Stimulated activated CD4-positive, alpha-beta T cell treated with anti-CD3 and anti-CD28 coated beads, Interleukin-2, amount 100 ng/mL, for 24 hours (primary cell): Measurements from ENCODE around the gene NKAIN1.
"Not testable (repeated sequence)": the region's sequence is repeated elsewhere in the genome, so short reads cannot be mapped to it uniquely, and the experiment has no call there.

Experiments used
- DNase-seq, 2 donors: peaks; one replicate each; pipeline ENCODE4 v3.0.0-alpha.2; 2020

The NKAIN1 gene

DNA sequence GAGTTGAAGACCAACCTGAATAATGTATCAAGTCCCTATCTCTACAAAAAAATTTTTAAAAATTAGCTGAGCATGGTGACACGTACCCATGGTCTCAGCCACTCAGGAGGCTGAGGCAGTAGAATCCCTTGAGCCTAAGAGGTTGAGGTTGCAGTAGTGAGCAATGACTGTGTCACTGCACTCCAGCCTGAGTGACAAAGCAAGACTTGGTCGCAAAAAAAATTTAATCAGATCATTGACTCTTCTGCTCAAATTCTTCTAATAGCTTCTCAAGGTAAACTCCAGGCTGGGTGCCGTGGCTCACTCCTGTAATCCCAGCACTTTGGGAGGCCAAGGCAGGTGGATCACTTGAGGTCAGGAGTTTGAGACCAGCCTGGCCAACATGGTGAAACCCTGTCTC lies 88.3 kb downstream of the NKAIN1 start:
- DNase-seq = no peak

DNA sequence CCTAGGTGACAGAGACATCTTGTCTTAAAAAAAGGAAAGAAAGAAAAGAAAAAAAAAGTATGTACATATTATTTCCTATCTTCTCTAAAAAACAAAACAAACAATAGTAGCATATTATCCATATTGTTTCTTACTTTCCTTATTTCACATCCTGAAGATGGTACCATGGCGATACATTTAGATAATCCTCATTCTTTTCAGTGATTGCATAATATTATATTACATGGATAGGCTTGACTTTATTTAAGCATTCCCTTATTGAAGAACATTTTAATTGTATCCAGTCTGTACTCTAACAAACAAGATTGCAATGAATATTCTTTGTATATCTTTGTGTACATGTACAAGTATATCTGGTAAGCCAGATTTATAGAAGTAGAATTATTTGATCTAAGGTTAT lies 91.3 kb downstream of the NKAIN1 start:
- DNase-seq = no peak

DNA sequence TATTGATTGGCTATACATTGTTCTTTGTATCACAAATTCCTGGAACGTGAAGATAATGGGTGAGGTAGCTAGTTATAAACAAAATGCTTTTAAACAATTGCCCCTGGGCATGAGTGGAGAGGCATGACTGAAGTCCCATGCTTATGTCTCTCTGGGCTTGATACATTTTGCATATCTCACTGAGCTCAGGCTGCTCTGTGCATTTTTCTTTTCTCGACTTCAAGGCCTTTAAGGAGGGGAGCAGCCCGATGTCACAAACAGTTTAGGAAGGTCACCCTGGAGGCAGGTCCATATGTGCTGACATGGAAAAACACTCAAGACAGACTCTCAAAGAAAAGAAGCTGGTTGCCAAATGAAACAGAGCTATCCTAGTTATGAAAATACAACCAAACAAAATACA lies 94.0 kb downstream of the NKAIN1 start:
- no peak for DNase-seq

DNA sequence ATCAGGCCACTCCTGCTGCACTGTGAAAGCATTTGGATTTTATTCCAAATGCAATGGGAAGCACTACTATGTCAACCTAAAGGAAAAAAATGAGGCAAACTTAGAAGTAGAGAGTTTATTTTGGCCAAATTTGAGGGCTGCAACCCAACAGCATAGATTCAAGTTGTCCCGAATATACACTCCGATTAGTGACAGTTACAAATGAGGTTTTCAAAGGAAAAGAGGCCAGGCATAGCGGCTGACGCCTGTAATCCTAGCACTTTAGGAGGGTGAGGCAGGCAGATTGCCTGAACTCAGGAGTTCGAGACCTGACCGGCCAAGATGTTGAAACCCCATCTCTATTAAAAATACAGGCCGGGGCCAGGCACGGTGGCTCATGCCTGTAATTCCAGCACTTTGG lies 95.2 kb downstream of the NKAIN1 start:
- no peak for DNase-seq

DNA sequence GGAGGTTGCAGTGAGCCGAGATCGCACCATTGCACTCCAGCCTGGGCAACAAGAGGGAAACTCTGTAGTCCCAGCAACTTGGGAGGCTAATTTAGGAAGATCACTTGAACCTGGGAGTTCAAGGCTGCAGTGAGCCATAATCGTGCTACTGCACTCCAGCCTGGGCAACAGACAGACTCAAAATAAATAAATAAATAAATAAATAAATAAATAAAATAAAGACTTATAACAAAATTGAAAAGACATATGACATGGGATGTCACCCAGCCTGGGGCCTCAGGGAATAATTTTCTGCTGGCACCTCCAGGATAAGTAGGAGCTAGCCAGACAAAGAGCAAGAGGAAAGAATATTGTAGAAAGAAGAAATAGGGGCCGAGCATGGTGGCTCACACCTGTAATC lies 96.2 kb downstream of the NKAIN1 start:
- DNase-seq = no peak

DNA sequence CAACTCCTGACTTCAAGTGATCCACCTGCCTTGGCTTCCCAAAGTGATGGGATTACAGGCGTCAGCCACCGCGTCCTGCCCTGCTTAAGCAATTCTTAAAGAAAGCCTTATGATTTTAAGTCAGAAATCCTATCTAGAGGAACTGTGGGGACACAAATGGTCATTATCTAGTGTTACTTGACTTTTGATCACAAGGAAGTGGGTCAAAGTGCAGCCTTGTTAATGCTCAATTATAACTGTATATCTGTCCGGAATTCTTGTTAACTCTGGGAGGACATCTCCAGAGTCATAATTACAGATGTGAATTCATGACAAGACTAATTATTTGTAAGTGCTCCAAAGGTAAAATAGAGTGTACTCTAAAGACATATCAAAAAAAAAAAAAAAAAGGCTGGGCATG lies 97.3 kb downstream of the NKAIN1 start:
- DNase-seq = no peak

DNA sequence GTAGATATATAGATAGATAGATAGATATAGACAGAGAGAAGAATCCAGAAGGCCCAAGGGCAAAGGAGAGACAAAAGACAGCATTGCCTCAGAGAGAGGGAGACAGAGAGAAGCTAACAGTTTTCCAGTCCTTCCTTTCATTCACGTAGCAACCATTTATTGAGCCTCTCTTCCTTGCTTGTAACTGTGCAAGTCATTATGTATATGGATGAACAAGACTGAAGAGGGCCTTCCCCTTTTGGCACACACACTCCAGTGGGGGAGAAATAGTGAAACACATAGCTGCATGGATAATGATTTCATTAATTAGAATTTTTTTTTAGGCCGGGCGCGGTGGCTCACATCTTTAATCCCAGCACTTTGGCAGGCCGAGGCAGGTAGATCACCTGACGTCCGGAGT lies 99.4 kb downstream of the NKAIN1 start:
- DNase-seq = no peak

DNA sequence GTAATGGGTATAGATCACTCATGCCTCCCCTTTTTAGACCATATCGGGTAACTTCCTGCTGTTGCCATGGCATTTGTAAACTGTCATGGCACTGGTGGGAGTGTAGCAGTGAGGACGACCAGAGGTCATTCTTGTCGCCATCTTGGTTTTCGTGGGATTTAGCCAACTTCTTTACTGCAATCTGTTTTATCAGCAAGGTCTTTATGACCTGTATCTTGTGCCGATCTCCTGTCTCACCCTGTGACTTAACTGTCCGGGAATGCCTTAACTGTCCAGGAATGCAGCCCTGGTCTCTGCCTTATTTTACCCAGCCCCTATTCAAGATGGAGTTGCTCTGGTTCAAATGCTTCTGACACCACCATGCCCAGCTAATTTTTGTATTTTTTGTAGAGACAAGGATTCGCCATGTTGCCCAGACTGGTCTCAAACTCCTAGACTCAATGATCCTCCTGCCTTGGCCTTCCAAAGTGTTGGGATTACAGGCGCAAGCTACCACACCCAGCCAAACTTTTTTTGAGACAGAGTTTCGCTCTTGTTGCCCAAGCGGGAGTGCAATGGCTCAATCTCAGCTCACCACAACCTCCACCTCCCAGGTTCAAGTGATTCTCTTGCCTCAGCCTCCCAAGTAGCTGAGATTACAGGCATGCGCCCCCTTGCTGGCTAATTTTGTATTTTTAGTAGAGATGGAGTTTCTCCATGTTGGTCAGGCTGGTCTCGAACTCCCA lies 100.7 kb downstream of the NKAIN1 start:
- not testable (repeated sequence) for DNase-seq

DNA sequence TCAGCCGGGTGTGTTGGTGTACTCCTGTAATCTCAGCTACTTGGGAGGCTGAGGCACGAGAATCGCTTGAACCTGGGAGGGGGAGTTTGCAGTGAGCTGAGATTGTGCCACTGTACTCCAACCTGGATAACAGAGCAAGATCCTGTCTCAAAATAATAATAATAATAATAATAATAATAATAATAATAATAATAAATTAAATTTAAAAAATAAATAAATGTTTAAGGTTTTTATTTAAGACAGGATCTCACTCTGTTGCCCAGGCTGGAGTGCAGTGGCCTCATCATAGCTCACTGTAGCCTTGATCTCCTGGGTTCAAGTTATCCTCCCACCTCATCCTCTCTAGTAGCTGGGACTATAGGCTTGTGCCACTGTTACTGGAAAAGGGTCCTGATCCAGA lies 101.8 kb downstream of the NKAIN1 start:
- not testable (repeated sequence) for DNase-seq

DNA sequence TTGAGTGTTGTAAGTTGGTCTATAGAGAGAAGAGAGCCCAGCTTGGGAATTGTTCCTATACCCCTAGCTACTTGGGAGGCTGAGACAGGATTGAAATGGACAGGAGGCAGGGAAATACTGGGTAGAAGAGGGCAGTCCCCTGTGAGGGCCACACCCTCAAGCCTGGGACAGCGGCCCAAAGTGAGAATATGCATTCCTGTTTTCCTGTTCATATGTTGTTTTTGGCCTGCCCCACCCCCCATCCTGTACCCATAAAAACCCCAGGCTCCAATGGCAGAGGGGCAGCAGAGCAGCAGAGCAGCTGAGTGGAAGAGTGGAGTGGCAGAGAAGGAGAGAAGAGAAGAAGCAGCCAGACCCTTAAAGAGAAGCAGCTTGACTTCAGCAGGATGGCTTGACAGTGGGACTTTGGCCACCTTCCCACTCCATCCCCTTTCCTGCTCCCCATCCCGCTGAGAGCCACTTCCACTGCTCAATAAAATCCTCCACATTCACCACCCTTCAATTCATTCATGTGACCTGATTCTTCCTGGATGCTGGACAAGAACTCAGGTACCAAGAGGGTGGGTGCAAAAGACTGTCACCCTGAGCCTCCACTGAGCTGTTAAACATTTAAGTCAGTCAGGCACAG lies 103.6 kb downstream of the NKAIN1 start:
- DNase-seq = no peak

DNA sequence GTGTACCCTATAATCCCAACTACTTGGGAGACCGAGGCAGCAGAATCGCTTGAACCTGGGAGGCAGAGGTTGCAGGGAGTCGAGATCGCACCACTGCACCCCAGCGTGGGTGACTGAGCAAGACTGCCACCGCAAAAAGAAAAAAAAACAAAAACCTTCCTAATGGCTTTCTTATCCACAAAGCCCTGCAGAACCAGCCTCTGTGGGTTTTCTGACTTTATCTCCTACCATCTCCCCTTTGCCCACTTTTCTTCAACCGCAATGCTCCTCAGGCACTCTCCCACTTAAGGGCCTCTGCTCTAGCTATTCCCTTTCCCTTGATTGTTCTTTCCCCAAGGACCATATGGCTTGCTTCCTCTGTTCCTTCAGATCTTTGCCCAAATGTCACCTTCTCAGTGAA lies 106.3 kb downstream of the NKAIN1 start:
- no peak for DNase-seq
